Stomach (tissue), 4 donors: Measurements from ENCODE around the gene SLC43A1.

ENCODE experiments used
- CTCF ChIP-seq, 7 experiments: fragments of 450-650 bp in 4 of 7; fragments of 200-600 bp in 3 of 7; sonication (generic) in 3 of 7; IDR thresholded peaks; one replicate each; pipeline ENCODE4 v1.5.1; 2016 to 2019; ENCODE audit warnings: antibody characterized with exemption in 7 of 7, control low read depth in 2 of 7, mild to moderate bottlenecking in 1 of 7
- EP300 ChIP-seq: sonication (generic); formaldehyde crosslinking; IDR thresholded peaks from one replicate; pipeline ENCODE4 v1.6.1; 2017; ENCODE audit warnings: antibody characterized with exemption
- POLR2A ChIP-seq, 4 donors: fragments of 450-650 bp; IDR thresholded peaks; one replicate each; pipeline ENCODE4 v1.6.1; 2016; ENCODE audit warnings: antibody characterized with exemption in 4 of 4, control low read depth in 2 of 4, mild to moderate bottlenecking in 1 of 4, moderate library complexity in 1 of 4

GRCh38 chr11:57500926-57501325 lies 14.6 kb downstream of the SLC43A1 start:
- TF ChIP-seq CTCF (IDR thresholded peaks at IDR 0.05) = no peak
- no peak for TF ChIP-seq POLR2A (IDR thresholded peaks at IDR 0.05)
- no peak for TF ChIP-seq EP300
